Embryonic facial prominence (tissue), 1 donor: ENCODE data around the gene PARP1.
"Not testable (repeated sequence)": the region's sequence is repeated elsewhere in the genome, so short reads cannot be mapped to it uniquely, and the experiment has no call there.

Experiments used
- DNase-seq: peaks from one replicate; pipeline ENCODE4 v3.0.0-alpha.2; 2016; ENCODE audit errors: extremely low spot score

PARP1 gene

GRCh38 chr1:226429858-226430715 lies 22.2 kb upstream of the PARP1 start:
- DNase-seq: no peak

- DNase-seq: no peak
Observed at GRCh38 chr1:226428791-226429461, 21.0 kb upstream of the PARP1 start.

GRCh38 chr1:226428348-226428747 lies 20.5 kb upstream of the PARP1 start:
- DNase-seq: no peak

- no peak for DNase-seq
Observed at GRCh38 chr1:226427131-226427530, 19.2 kb upstream of the PARP1 start.

GRCh38 chr1:226426395-226426794 lies 18.5 kb upstream of the PARP1 start:
- not testable (repeated sequence) for DNase-seq

- DNase-seq: no peak
Observed at GRCh38 chr1:226425431-226426031, 17.6 kb upstream of the PARP1 start.

- DNase-seq: no peak
Observed at GRCh38 chr1:226425004-226425378, 17.1 kb upstream of the PARP1 start.

GRCh38 chr1:226424221-226425003 lies 16.5 kb upstream of the PARP1 start:
- DNase-seq: no peak

- no peak for DNase-seq
Observed at GRCh38 chr1:226422478-226422877, 14.6 kb upstream of the PARP1 start.

GRCh38 chr1:226420897-226421296 lies 13.0 kb upstream of the PARP1 start:
- no peak for DNase-seq

- DNase-seq: no peak
Observed at GRCh38 chr1:226420328-226420727, 12.4 kb upstream of the PARP1 start.

GRCh38 chr1:226419284-226420029 lies 11.6 kb upstream of the PARP1 start:
- peak; percentile 38 for DNase-seq

- DNase-seq: no peak
Observed at GRCh38 chr1:226417830-226418546, 10.1 kb upstream of the PARP1 start.

GRCh38 chr1:226417350-226417749 lies 9.5 kb upstream of the PARP1 start:
- DNase-seq: no peak

- no peak for DNase-seq
Observed at GRCh38 chr1:226414098-226414698, 6.3 kb upstream of the PARP1 start.

GRCh38 chr1:226411619-226412018 lies 3.7 kb upstream of the PARP1 start:
- no peak for DNase-seq

- no peak for DNase-seq
Observed at GRCh38 chr1:226410958-226411357, 3.1 kb upstream of the PARP1 start.

GRCh38 chr1:226409392-226409791 lies 1.5 kb upstream of the PARP1 start:
- no peak for DNase-seq

GRCh38 chr1:226408285-226409184 lies 642 bp upstream of the PARP1 start:
- no peak for DNase-seq
